ENCODE results near the gene TTC39C. TPM values are rescaled to one million over a fixed set of nuclear protein-coding genes. Genes with fewer than 3 reads are reported as not detected.

Gene TTC39C
- polyA plus RNA-seq, 2 of the 4 experiments (the other 2 are of a cell fraction): 8.7 to 18.4 TPM

DNA sequence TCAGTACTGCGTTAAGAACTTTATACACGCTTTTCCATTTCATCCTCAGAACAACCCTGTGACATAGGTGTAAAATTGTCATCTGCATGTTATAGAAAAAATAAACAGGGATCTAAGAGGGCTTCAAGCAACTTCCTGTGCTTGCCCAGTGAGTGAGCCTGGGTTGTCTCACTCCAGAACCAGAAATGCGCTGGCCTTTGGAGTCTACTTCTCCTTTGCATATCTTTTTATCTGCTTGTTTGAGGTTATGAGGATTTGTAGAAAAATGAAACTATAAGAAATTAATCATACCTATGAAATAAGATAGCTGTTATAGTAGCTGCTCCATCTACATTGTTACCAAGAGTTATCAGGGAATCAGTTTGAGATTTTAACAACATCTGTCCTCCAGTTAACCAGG lies 69.0 kb downstream of the TTC39C start:
- Histone ChIP-seq H3K4me2 (no peak overlapping the region), H3K4me3 (no peak overlapping the region), H3K27ac (no peak overlapping the region), H3K9me3 (no peaks in the 10 kb centered on the region), H3K4me1 (no peaks in the 10 kb centered on the region)
- WGBS (ENCODE audit: missing lambda C conversion rate): 91% methylated on average over 3 of the region's 3 CpGs
- ChIA-PET CTCF (no interaction called here), POLR2A (no interaction called here)
- TF ChIP-seq EP300 (IDR thresholded peaks at IDR 0.05) (no peak), FOXS1 (CRISPR knock-in tag; IDR thresholded peaks at IDR 0.05) (no peak), SREBF2 (IDR thresholded peaks at IDR 0.05) (no peak), ZFP36 (IDR thresholded peaks at IDR 0.05; ENCODE audit: borderline replicate concordance, partially characterized antibody) (no peak), HDAC2 (IDR thresholded peaks at IDR 0.05) (no peak), RARB (CRISPR knock-in tag; IDR thresholded peaks at IDR 0.05) (no peak), FOSL2 (IDR thresholded peaks at IDR 0.05) (no peak), FOSL2 (CRISPR knock-in tag; IDR thresholded peaks at IDR 0.05) (no peak), KDM5A (IDR thresholded peaks at IDR 0.05) (no peak), JUN (IDR thresholded peaks at IDR 0.05) (no peak), REST (IDR thresholded peaks at IDR 0.05) (no peak), ZC3H11A (IDR thresholded peaks at IDR 0.05) (no peak), RNF2 (IDR thresholded peaks at IDR 0.05; ENCODE audit: borderline replicate concordance, low read depth) (no peak), ESRRA (IDR thresholded peaks at IDR 0.05; ENCODE audit: borderline replicate concordance, low read length) (no peak), RFX5 (IDR thresholded peaks at IDR 0.05) (no peak), HOXB13 (CRISPR knock-in tag; IDR thresholded peaks at IDR 0.05; ENCODE audit: low read depth) (no peak), FOSB (CRISPR knock-in tag; IDR thresholded peaks at IDR 0.05) (no peak), BHLHE40 (IDR thresholded peaks at IDR 0.05; ENCODE audit: low read depth, low read length) (no peak), ATOH8 (CRISPR knock-in tag; IDR thresholded peaks at IDR 0.05; ENCODE audit: low read depth) (no peak), JUNB (IDR thresholded peaks at IDR 0.05) (no peak)
- TF ChIP-seq, protein P1, sequence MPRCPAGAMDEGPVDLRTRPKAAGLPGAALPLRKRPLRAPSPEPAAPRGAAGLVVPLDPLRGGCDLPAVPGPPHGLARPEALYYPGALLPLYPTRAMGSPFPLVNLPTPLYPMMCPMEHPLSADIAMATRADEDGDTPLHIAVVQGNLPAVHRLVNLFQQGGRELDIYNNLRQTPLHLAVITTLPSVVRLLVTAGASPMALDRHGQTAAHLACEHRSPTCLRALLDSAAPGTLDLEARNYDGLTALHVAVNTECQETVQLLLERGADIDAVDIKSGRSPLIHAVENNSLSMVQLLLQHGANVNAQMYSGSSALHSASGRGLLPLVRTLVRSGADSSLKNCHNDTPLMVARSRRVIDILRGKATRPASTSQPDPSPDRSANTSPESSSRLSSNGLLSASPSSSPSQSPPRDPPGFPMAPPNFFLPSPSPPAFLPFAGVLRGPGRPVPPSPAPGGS (IDR thresholded peaks at IDR 0.05): no peak
- FAIRE-seq: no peak
- ATAC-seq: no peak
- no peak for DNase-seq (ENCODE audit: low read depth in 1 of 2, low spot score in 1 of 2)

DNA sequence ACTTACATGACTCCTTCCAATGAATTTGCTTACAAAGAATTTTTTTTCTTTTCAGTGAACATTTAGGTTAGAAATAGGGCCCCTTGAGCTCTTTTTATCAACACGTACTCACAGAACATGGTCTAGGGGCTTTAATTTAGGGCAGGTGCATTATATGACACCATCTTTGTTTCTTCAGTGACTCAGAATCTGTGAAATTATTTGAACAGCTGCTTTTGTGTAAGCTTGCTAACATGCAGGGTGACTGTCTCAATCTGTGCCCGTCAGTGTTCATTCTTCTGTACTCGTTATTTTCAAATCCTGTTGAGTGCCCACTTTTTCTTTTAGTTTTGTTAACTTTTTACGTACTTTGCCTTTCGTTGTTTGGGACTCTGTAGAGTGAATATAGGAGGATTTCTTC lies 71.5 kb downstream of the TTC39C start:
- ChIA-PET POLR2A (no interaction called here), CTCF (interaction anchor here (0.5 to 1.1 kb wide), 3 partner anchors 10 to 45 kb away, joined by 3 to 4 read pairs (median 3); no protein-coding TSS in a partner anchor)
- no peak for DNase-seq (ENCODE audit: low read depth in 1 of 2, low spot score in 1 of 2)
- no peak for ATAC-seq
- Histone ChIP-seq H3K9me3 (no peaks in the 10 kb centered on the region), H3K4me2 (no peak overlapping the region), H3K4me1 (peaks cover 9% of the 10 kb centered on the region; the same call in 2 of the 3 replicates), H3K27ac (no peak overlapping the region), H3K4me3 (no peak overlapping the region)
- WGBS (ENCODE audit: missing lambda C conversion rate): 68% methylated on average over 5 of the region's 5 CpGs
- TF ChIP-seq TP53 (CRISPR knock-in tag; IDR thresholded peaks at IDR 0.05): no peak
- TF ChIP-seq, protein P1 (IDR thresholded peaks at IDR 0.05): no peak
- TF ChIP-seq ZNF302 (CRISPR knock-in tag; IDR thresholded peaks at IDR 0.05): no peak
- TF ChIP-seq RFX5 (IDR thresholded peaks at IDR 0.05): no peak
- FAIRE-seq: no peak
